GM19467 (cell line): ENCODE data around the gene SENP8.
A peak's percentile ranks its signal among the peaks of the same experiment; 100 is the strongest.
"Not testable (repeated sequence)": the region's sequence is repeated elsewhere in the genome, so short reads cannot be mapped to it uniquely, and the experiment has no call there.

ENCODE experiments used
- ATAC-seq: cut with Tn5 transposase; IDR thresholded peaks from one replicate; pipeline ENCODE4 v1.9.1; 2021; ENCODE audit warnings: mild to moderate bottlenecking, moderate library complexity; ENCODE audit not compliant: unreplicated experiment

Gene SENP8

GRCh38 chr15:72118017-72118978 lies at the start of gene SENP8, which contains the start of gene MYO9A:
Gene SENP8, plus strand, starts transcription at chr15:72118403. Its CDS starts 21,221 bp downstream, at chr15:72139624.
Gene MYO9A, minus strand, starts transcription at chr15:72118150. Its CDS starts 71,587 bp downstream, at chr15:72046563.
- peak; percentile 66 for ATAC-seq

- ATAC-seq = no peak
Measured at GRCh38 chr15:72068856-72069255, 49.3 kb upstream of the SENP8 start.

GRCh38 chr15:72070817-72071447 lies 47.3 kb upstream of the SENP8 start:
- no peak for ATAC-seq

- not testable (repeated sequence) for ATAC-seq
Measured at GRCh38 chr15:72071448-72071825, 46.8 kb upstream of the SENP8 start.

DNA sequence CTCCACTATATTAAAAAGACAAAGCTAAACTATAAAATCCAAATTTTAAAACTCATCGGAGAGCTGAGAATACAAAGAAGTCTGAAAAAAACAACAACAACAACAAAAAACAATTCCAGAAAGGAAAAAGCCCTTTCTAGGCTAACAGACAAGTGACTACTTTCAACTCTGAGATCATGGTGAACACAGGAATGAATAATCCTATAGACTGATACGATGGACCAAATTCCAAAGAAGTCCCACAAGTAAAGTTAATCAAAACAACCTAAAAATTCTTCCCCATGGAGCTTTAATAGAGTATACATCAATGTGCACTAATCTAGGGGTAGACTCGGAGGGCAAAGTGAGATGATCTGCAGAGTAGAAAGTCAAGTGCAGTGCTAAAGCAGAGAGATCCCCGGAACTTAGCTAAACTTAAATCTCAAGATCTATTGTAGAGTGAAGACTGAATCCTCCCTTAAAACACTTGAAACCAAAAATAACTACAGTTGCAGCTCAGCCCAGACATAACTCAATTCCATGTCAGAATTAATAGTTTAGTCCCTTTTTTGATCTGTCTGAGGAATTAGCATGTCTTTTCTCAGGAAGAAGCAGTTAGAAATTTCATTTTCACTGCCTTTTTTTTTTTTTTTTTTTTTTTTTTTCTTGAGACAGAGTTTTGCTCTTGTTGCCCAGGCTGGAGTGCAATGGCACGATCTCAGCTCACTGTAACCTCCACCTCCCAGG lies 43.7 kb upstream of the SENP8 start:
- ATAC-seq = no peak

DNA sequence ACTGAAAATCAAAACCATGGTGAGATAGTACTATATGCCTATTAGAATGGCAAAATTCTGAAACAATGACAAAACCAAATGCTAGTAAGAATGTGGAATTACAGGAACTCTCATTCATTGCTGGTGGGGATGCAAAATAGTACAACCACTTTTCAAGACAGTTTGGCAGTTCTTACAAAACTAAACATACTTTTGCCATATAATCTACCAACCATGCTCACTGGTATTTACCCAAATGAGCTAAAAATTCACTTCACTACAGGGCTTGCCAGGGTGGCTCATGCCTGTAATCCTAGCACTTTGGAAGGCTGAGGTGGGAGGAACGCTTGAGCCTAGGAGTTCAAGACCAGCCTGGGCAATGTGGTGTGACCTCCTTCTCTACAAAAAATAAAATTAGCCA lies 40.3 kb upstream of the SENP8 start:
- no peak for ATAC-seq

DNA sequence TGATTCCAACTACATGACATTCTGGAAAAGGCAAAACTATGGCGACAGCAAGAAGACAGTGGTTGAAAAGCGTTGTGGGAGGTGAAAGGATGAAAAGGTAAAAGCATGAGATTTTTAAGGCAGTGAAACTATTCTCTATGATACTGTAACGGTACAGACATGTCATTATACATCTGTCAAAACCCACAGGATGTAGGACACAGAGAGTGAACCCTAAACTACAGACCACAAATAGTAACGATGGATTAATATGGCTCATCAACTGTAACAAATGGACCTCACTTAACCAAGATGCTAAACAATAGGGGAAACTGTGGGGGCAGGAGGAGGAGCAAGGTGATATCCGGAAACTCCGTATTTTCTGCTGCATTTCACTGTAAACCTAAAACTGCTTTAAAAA lies 39.3 kb upstream of the SENP8 start:
- peak; percentile 88 for ATAC-seq

- ATAC-seq = no peak
Measured at GRCh38 chr15:72082176-72082575, 36.0 kb upstream of the SENP8 start.

GRCh38 chr15:72086010-72086697 lies 32.0 kb upstream of the SENP8 start:
- ATAC-seq = no peak

DNA sequence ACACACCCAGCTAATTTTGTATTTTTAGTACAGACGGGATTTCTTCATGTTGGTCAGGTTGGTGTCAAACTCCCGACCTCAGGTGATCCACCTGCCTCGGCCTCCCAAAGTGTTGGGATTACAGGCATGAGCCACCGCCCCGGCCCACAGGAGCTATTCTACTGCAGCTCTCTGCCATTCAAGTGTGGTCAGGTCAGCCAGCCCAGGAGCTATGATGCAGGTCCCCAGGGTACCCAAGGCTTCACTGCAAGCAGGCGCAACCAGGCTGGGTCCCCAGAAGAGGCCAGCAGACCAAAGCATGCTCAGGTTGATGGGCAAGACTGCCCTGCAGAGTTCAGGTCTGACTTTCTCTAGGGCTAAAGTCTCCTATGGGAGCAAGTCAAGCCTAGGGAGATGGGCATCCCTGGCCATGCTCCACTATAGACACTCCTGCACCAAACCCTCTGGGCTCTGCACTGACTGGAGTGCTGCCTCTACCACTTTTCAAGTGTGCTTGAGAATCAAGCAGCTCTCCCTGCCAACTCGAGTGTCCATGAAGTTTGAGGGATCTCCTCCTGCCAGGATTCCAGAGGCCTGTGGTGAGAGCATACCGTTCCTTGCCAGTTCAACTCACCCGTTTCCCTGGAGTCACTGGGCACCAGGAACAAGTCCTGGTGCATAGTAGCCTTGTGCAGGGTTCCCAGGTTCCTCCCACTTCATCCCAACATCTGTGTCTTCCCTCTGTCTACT lies 31.1 kb upstream of the SENP8 start:
- ATAC-seq = no peak

DNA sequence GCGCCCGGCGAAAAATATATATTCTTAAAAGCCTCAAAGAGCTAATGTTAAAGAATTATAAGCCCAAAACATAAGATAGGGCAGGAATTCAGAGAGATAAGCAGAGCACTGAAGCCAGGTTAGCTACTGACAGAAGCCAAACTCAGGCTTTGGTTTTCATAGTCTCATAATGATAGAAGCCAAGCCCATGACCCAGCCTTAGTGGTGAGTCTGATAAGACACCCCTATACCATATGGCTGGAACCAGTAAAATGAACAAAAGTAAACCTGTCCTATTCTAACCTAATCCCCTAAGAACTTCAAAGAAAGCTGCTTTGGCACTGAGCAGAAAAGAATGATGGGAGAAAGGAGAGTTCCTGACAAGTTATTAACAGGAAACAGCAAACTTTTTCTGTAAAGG lies 26.2 kb upstream of the SENP8 start:
- ATAC-seq = no peak

DNA sequence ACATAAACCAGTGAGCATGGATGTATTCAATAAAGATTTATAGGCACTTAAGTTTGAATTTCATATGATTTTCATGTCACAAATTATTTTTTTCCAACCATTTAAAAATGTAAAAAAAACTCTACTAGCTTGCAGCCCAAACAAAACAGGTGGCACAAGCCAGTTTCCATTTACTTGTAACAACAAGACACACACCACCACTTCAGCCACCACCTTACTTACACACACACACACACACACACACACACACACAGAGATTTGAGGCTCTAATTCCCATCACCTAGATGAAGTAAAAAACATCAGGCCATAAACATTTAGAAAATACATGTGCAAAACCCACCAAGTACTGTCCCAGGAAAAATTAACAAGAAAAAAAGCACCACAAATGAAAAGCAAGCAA lies 25.5 kb upstream of the SENP8 start:
- ATAC-seq = no peak

- no peak for ATAC-seq
Measured at GRCh38 chr15:72096796-72097195, 21.4 kb upstream of the SENP8 start.

DNA sequence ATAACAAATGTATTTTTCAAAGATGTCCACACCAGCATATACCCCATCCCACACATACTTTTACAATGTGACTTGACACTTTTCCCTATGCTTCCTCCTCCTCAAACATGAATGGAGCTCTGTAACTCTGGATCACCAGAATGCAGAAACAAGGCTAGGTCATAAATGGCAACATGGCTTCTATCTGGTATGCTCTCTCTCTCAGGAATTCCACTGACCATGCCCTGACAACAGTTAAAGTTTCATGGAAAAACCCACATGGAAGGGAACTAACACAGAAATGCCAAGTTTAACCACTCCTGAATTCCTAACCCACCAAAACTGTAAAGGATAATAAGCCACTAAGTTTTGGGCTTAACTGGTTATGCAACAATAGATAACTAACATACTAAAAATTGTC lies 20.2 kb upstream of the SENP8 start:
- ATAC-seq = no peak

- no peak for ATAC-seq
Measured at GRCh38 chr15:72099155-72099554, 19.0 kb upstream of the SENP8 start.

GRCh38 chr15:72100551-72100950 lies 17.7 kb upstream of the SENP8 start:
- ATAC-seq = not testable (repeated sequence)

- ATAC-seq = no peak
Measured at GRCh38 chr15:72105111-72105510, 13.1 kb upstream of the SENP8 start.

DNA sequence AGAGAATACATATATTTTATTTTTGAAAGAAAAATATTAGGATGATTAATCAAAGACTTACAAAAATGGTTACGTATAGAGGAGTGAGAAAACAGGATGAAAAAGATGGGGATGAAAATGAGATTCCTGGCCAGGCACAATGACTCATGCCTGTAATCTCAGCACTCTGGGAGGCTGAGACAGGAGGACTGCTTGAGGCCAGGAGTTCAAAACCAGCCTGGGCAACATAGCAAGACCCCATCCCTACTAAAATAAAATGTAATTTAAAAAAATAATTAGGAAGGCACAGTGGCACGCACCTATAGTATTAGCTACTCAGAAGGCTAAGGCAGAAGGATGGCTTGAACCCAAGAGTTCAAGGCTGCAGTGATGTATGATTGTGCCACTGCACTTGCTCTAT lies 12.1 kb upstream of the SENP8 start:
- no peak for ATAC-seq

DNA sequence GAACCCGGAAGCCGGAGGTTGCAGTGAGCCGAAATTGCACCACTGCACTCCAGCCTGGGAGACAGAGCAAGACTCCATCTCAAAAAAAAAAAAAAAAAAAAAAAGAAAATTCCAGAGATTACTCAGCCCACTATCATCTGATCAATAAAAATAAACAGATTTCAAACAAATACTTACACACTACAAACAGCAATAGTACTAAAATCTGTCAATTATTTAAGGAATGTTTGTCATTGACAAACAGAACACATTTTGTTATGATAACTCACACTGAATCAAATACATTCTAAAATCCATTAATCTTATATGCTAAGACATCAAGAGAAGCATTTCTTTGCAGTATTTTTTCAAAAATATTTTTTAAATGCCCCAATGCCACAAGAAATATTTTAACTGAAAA lies 7.8 kb upstream of the SENP8 start:
- ATAC-seq = no peak

DNA sequence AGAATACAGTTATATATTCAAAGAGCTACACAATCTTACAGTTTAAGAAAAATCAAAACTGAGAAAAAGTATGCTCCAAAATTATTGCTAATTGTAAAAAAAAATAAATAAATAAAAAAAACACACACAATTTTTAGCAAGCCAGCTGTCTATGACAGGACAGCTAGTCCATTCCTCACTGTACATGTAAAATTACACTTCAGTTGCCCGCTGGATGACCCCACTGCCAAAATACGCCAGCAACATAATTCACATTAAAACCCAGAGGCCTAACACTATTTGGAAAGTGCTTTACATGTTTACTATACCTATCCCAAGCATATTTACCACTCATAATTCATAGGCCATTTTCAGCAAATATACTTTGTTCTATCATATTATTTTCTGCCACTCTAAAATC lies 6.1 kb upstream of the SENP8 start:
- no peak for ATAC-seq
